H1 (cell line): ENCODE results near the gene MAFB. TPM values are rescaled to one million over a fixed set of nuclear protein-coding genes. Genes with fewer than 3 reads are reported as not detected.

Experiments used
- CTCF ChIA-PET: fragments of 300-600 bp; sonication (Branson Sonifier 250); formaldehyde crosslinking; loops from one replicate; lab custom pipeline; 2021; ENCODE audit not compliant: partially characterized antibody; lab: Charles Lee
- POLR2A ChIA-PET: fragments of 300-600 bp; sonication (Branson Sonifier 250); formaldehyde crosslinking; loops from one replicate; lab custom pipeline; 2021; ENCODE audit warnings: inconsistent platforms; ENCODE audit not compliant: partially characterized antibody; lab: Charles Lee
- DNase-seq, 2 experiments: peaks; one replicate each; pipeline versions ENCODE4 v3.0.0 to v3.0.0-alpha.2; 2010 to 2022; ENCODE audit warnings: low spot score in 2 of 2, low read depth in 1 of 2, mixed read lengths in 1 of 2
- FAIRE-seq: peaks from 2 replicates; lab custom pipeline; 2011; peaks lifted over from hg19 to GRCh38; lab: Jason Lieb, UNC
- H2AFZ ChIP-seq: 2 replicates; pipeline ENCODE4 v1.8.1; 2012; ENCODE audit warnings: low read length, inconsistent platforms
- H2AK5ac ChIP-seq: 2 replicates; pipeline ENCODE4 v1.6.1; 2013; ENCODE audit warnings: low read depth, low read length
- H2BK120ac ChIP-seq: replicated peaks from 2 replicates; pipeline ENCODE3; 2013; ENCODE audit warnings: low read depth, low read length, inconsistent platforms
- H2BK12ac ChIP-seq: 2 replicates; pipeline ENCODE4 v1.6.1; 2013; ENCODE audit warnings: low read depth, low read length
- H2BK15ac ChIP-seq: 2 replicates; pipeline ENCODE4 v1.6.1; 2013; ENCODE audit warnings: low read length
- H2BK20ac ChIP-seq: 2 replicates; pipeline ENCODE4 v1.6.1; 2013; ENCODE audit warnings: low read length
- H2BK5ac ChIP-seq: 2 replicates; pipeline ENCODE4 v1.6.1; 2013; ENCODE audit warnings: low read depth, low read length
- H3K14ac ChIP-seq: 2 replicates; pipeline ENCODE4 v1.6.1; 2013; ENCODE audit warnings: inconsistent platforms; ENCODE audit not compliant: insufficient read length
- H3K18ac ChIP-seq: 2 replicates; pipeline ENCODE4 v1.6.1; 2013; ENCODE audit warnings: low read length; ENCODE audit errors: extremely low read depth
- H3K23ac ChIP-seq: 2 replicates; pipeline ENCODE4 v1.6.1; 2013; ENCODE audit warnings: inconsistent platforms; ENCODE audit not compliant: insufficient read length
- H3K23me2 ChIP-seq: 2 replicates; pipeline ENCODE4 v1.6.1; 2013; ENCODE audit warnings: low read depth, low read length
- H3K27ac ChIP-seq: 2 replicates; pipeline ENCODE4 v1.6.1; 2011; ENCODE audit warnings: low read depth, low read length, inconsistent platforms
- H3K27me3 ChIP-seq, 4 experiments: replicated peaks in 1 of 4; 1 replicate in 1 of 4; 2 replicates in 3 of 4; pipeline versions ENCODE4 v1.6.1 to v1.8.1; 2011 to 2013; ENCODE audit warnings: low read length in 3 of 4, mild to moderate bottlenecking in 3 of 4, inconsistent platforms in 2 of 4, mixed read lengths in 2 of 4, moderate library complexity in 1 of 4; ENCODE audit not compliant: control insufficient read depth in 3 of 4, insufficient read depth in 3 of 4; ENCODE audit errors: extremely low read depth in 1 of 4
- H3K36me3 ChIP-seq, 4 experiments: 2 replicates each; pipeline versions ENCODE4 v1.6.1 to v1.8.1; 2011 to 2013; ENCODE audit warnings: mild to moderate bottlenecking in 4 of 4, low read length in 3 of 4, moderate library complexity in 2 of 4, control low read depth in 1 of 4, inconsistent platforms in 1 of 4; ENCODE audit not compliant: insufficient read depth in 4 of 4, control insufficient read depth in 2 of 4
- H3K4ac ChIP-seq: replicated peaks from 2 replicates; pipeline ENCODE3; 2013; ENCODE audit warnings: low read length, low read depth, mixed read lengths, inconsistent platforms; ENCODE audit not compliant: insufficient read length
- H3K4me1 ChIP-seq, 4 experiments: replicated peaks in 1 of 4; 1 replicate in 1 of 4; 2 replicates in 3 of 4; pipeline versions ENCODE4 v1.6.1 to v1.8.1; 2011 to 2013; ENCODE audit warnings: low read length in 3 of 4, inconsistent platforms in 2 of 4, mixed read lengths in 1 of 4; ENCODE audit not compliant: insufficient read depth in 4 of 4, control insufficient read depth in 3 of 4
- H3K4me2 ChIP-seq, 2 experiments: 2 replicates each; pipeline versions ENCODE4 v1.6.1 to v1.8.1; 2011 to 2013; ENCODE audit warnings: low read depth in 2 of 2, low read length in 2 of 2, control low read depth in 1 of 2, inconsistent platforms in 1 of 2, mild to moderate bottlenecking in 1 of 2; ENCODE audit not compliant: insufficient read depth in 1 of 2
- H3K4me3 ChIP-seq, 4 experiments: fragments of 200-600, 300-600 bp in 1 of 4; sonication (generic), shearing (Covaris generic), sonication (Bioruptor Twin) in 1 of 4; 2 replicates each; pipeline versions ENCODE4 v1.5.1 to v1.8.1; 2011 to 2016; ENCODE audit warnings: low read length in 4 of 4, low read depth in 3 of 4, control low read depth in 2 of 4, inconsistent platforms in 2 of 4, mild to moderate bottlenecking in 2 of 4, mixed read lengths in 1 of 4, moderate library complexity in 1 of 4; ENCODE audit not compliant: insufficient read depth in 2 of 4; ENCODE audit errors: extremely low read depth in 1 of 4
- H3K56ac ChIP-seq: replicated peaks from 2 replicates; pipeline ENCODE3; 2013; ENCODE audit warnings: low read depth, mild to moderate bottlenecking, mixed read lengths, low read length, inconsistent platforms; ENCODE audit not compliant: insufficient read length
- H3K79me1 ChIP-seq: 2 replicates; pipeline ENCODE4 v1.6.1; 2013; ENCODE audit warnings: low read depth, low read length, control low read depth
- H3K79me2 ChIP-seq, 2 experiments: 2 replicates each; pipeline versions ENCODE4 v1.6.1 to v1.8.1; 2012 to 2013; ENCODE audit warnings: low read length in 2 of 2, mild to moderate bottlenecking in 2 of 2, inconsistent platforms in 1 of 2; ENCODE audit not compliant: insufficient read depth in 2 of 2, control insufficient read depth in 1 of 2
- H3K9ac ChIP-seq, 4 experiments: replicated peaks in 1 of 4; 1 replicate in 1 of 4; 2 replicates in 3 of 4; pipeline versions ENCODE4 v1.6.1 to v1.8.1; 2011 to 2013; ENCODE audit warnings: low read depth in 3 of 4, low read length in 3 of 4, control low read depth in 2 of 4, mild to moderate bottlenecking in 2 of 4, moderate library complexity in 2 of 4, inconsistent platforms in 1 of 4; ENCODE audit errors: extremely low read depth in 1 of 4
- H3K9me3 ChIP-seq, 2 experiments: 2 replicates each; pipeline versions ENCODE4 v1.6.1 to v1.8.1; 2012 to 2013; ENCODE audit warnings: mild to moderate bottlenecking in 2 of 2, moderate library complexity in 2 of 2, control low read depth in 1 of 2, inconsistent platforms in 1 of 2, low read depth in 1 of 2, low read length in 1 of 2, mixed read lengths in 1 of 2; ENCODE audit not compliant: insufficient read depth in 2 of 2
- H4K20me1 ChIP-seq, 2 experiments: replicated peaks in 1 of 2; 2 replicates each; pipeline versions ENCODE3 to v1.8.1; 2011 to 2013; ENCODE audit warnings: inconsistent platforms in 2 of 2, low read length in 2 of 2, mild to moderate bottlenecking in 1 of 2; ENCODE audit not compliant: insufficient read depth in 2 of 2, control insufficient read depth in 1 of 2
- H4K5ac ChIP-seq: 2 replicates; pipeline ENCODE4 v1.6.1; 2013; ENCODE audit warnings: low read length, low read depth, mixed read lengths, inconsistent platforms; ENCODE audit not compliant: insufficient read length
- H4K8ac ChIP-seq: 2 replicates; pipeline ENCODE4 v1.8.0; 2013; ENCODE audit warnings: mild to moderate bottlenecking, moderate library complexity, low read length, inconsistent platforms; ENCODE audit not compliant: insufficient read depth; ENCODE audit errors: extremely low read depth
- H4K91ac ChIP-seq: replicated peaks from 2 replicates; pipeline ENCODE3; 2013; ENCODE audit warnings: low read length, mixed read lengths, inconsistent platforms; ENCODE audit not compliant: insufficient read length
- CBX8 ChIP-seq: fragments of 300-800, 300-1000 bp; sonication (generic); IDR thresholded peaks from 2 replicates; pipeline ENCODE4 v1.7.1; 2016; ENCODE audit warnings: low read depth, low read length, borderline replicate concordance
- CTBP2 ChIP-seq: IDR thresholded peaks from 2 replicates; pipeline ENCODE4 v1.7.0; 2011; ENCODE audit warnings: borderline replicate concordance, mild to moderate bottlenecking, moderate library complexity, mixed read lengths, low read length; ENCODE audit not compliant: insufficient read depth, insufficient read length
- POU5F1 ChIP-seq: IDR thresholded peaks from 2 replicates; pipeline ENCODE4 v1.6.1; 2011; ENCODE audit warnings: low read depth, mild to moderate bottlenecking, low read length, moderate library complexity
- WGBS, 2 experiments: shearing (Covaris generic) in 1 of 2; methylation state at CpG; one replicate each; pipeline versions ENCODE4 v1.1.6 to v1.1.7; 2013 to 2015; ENCODE audit warnings: low lambda C conversion rate in 2 of 2, mixed read lengths in 2 of 2, inconsistent platforms in 1 of 2, low coverage in 1 of 2, missing lambda C conversion rate in 1 of 2; ENCODE audit not compliant: insufficient replicate concordance in 2 of 2, insufficient coverage in 1 of 2, insufficient read length in 1 of 2; ENCODE audit errors: extremely low coverage in 1 of 2, missing lambda C conversion rate in 1 of 2; 5-methylcytosine and 5-hydroxymethylcytosine counted together
- polyA plus RNA-seq, 7 experiments: library from polyadenylated mRNA; depleted of rRNA in 3 of 7; stranded (reverse) in 5 of 7; unstranded in 2 of 7; fragments of >200 nt in 5 of 7; fragments of 200-250 nt in 2 of 7; gene quantifications; 1 replicate in 5 of 7; 2 replicates in 1 of 7; 4 replicates in 1 of 7; pipeline versions ENCODE4 v1.2.1 to v1.2.3, GENCODE V29; 2011 to 2013; ENCODE audit warnings: missing spikeins in 2 of 7, mixed read lengths in 2 of 7
- total RNA-seq: library from RNA; stranded (reverse); fragmentation: NEBNext Ultra II Directional; extraction: Animal tissue kit (Norgen Biotek cat#: 25700); gene quantifications from 2 replicates; pipeline ENCODE4 v1.2.1, GENCODE V29; 2021

Gene MAFB
- total and polyA plus RNA-seq, 2 of the 8 experiments (the other 6 are each of a cell fraction or from before 2014, with no cell fraction given): 0.83 to 1.8 TPM

DNA sequence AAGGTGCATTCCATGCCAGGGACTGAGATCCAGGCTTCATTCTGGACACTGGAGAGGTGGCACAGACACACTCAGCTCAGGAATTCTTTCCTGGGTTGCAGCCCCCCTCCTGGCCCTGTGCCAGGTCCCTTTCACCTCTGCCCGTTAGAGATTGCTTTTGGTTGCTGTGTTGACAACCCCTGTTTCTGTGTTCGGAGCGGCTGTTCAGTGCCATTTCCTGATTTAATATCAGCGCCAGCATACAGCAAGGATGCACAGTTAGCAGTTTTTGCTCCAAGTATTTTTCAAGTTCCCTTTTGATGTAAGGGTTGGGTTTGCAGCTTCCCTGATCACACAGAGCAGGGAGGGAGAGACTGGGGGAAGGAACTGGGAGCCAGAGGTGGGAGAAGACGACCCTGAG lies 8.5 kb upstream of the MAFB start:
- no peaks in the 10 kb centered on the region for H4K20me1 ChIP-seq
- peaks cover 0 to 5% (median 3%) of the 10 kb centered on the region in 4 experiments; a peak in 4 of 7 replicates for H3K4me1 ChIP-seq
- no peak overlapping the region for H2BK20ac ChIP-seq
- H3K23ac ChIP-seq: no peak overlapping the region
- no peak overlapping the region for H2AFZ ChIP-seq
- H3K18ac ChIP-seq: no peak overlapping the region
- H3K79me1 ChIP-seq: no peaks in the 10 kb centered on the region
- H3K9me3 ChIP-seq: peaks cover 0 to 7% of the 10 kb centered on the region in 2 experiments; a peak in 2 of 4 replicates
- TF ChIP-seq POU5F1 (no peak), CTBP2 (no peak), CBX8 (no peak)
- no peak overlapping the region for H4K8ac ChIP-seq
- H3K4me2 ChIP-seq: no peak overlapping the region
- no peak overlapping the region for H2BK5ac ChIP-seq
- H2BK12ac ChIP-seq: no peak overlapping the region
- DNase-seq: no peak
- CTCF ChIA-PET: interaction anchor here (1.2 kb wide), 1 partner anchor 254 kb away, joined by 4 read pairs; no protein-coding TSS in a partner anchor
- no peak overlapping the region for H4K5ac ChIP-seq
- H2BK15ac ChIP-seq: no peak overlapping the region
- no peak overlapping the region for H3K27ac ChIP-seq
- H3K23me2 ChIP-seq: no peaks in the 10 kb centered on the region
- H2BK120ac ChIP-seq: no peak overlapping the region
- no peak overlapping the region for H3K9ac ChIP-seq
- 92% methylated on average over 5 of the region's 5 CpGs; no CpG with 5 or more reads in 1 of the 2 experiments for WGBS, 2 experiments
- H3K79me2 ChIP-seq: no peaks in the 10 kb centered on the region
- H3K36me3 ChIP-seq: no peaks in the 10 kb centered on the region
- POLR2A ChIA-PET: no interaction called here
- H3K4ac ChIP-seq: no peak overlapping the region
- H4K91ac ChIP-seq: no peak overlapping the region
- H3K56ac ChIP-seq: no peak overlapping the region
- no peak for FAIRE-seq
- H3K14ac ChIP-seq: no peak overlapping the region
- H2AK5ac ChIP-seq: no peak overlapping the region
- H3K27me3 ChIP-seq: peaks cover 26 to 53% (median 41%) of the 10 kb centered on the region in 4 experiments
- H3K4me3 ChIP-seq: no peak overlapping the region
